B cell (primary cell): ENCODE results near the gene KIF26B. TPM values are rescaled to one million over a fixed set of nuclear protein-coding genes. Genes with fewer than 3 reads are reported as not detected.
"Not testable (repeated sequence)": the region's sequence is repeated elsewhere in the genome, so short reads cannot be mapped to it uniquely, and the experiment has no call there.

Experiments
- ATAC-seq: fragments of 200-7000 bp; cut with Tn5 transposase; one replicate; pipeline ENCODE4 v1.10.0; 2021; ENCODE audit warnings: low read depth, mild to moderate bottlenecking, moderate number of reproducible peaks, moderate library complexity
- CTCF ChIA-PET: fragments of 350-600 bp; sonication (Branson Sonifier 250); formaldehyde crosslinking; loops from one replicate; lab custom pipeline; 2021; ENCODE audit warnings: antibody characterized with exemption, inconsistent platforms; lab: Charles Lee
- POLR2A ChIA-PET: fragments of 350-600 bp; sonication (Branson Sonifier 250); formaldehyde crosslinking; loops from one replicate; lab custom pipeline; 2021; ENCODE audit warnings: antibody characterized with exemption; lab: Charles Lee
- DNase-seq: peaks from one replicate; pipeline ENCODE4 v3.0.0; 2013
- H2AFZ ChIP-seq: 2 replicates; pipeline ENCODE4 v1.6.1; 2012; ENCODE audit warnings: mild to moderate bottlenecking, low read depth, low read length; ENCODE audit not compliant: insufficient read depth, poor library complexity, severe bottlenecking
- H3K27ac ChIP-seq, 2 donors: 1 replicate in 1 of 2; 2 replicates in 1 of 2; pipeline ENCODE4 v1.5.1; 2012 to 2013; ENCODE audit warnings: low read length in 2 of 2, mild to moderate bottlenecking in 2 of 2, moderate library complexity in 1 of 2
- H3K27me3 ChIP-seq, 4 experiments: fragments of 200-600 bp in 1 of 4; sonication (generic) in 1 of 4; replicated peaks in 1 of 4; 1 replicate in 2 of 4; 2 replicates in 2 of 4; pipeline versions ENCODE4 v1.6.1 to v1.7.0; 2013 to 2016; ENCODE audit warnings: low read length in 3 of 4, mild to moderate bottlenecking in 2 of 4, mixed read lengths in 1 of 4, moderate library complexity in 1 of 4; ENCODE audit not compliant: insufficient read depth in 4 of 4, control insufficient read depth in 3 of 4; ENCODE audit errors: control extremely low read depth in 1 of 4
- H3K36me3 ChIP-seq, 2 experiments: replicated peaks in 1 of 2; 1 replicate in 1 of 2; 2 replicates in 1 of 2; pipeline versions ENCODE4 v1.6.1 to v1.7.1; 2013; ENCODE audit warnings: low read length in 1 of 2; ENCODE audit not compliant: insufficient read depth in 2 of 2, control insufficient read depth in 1 of 2; ENCODE audit errors: control extremely low read depth in 1 of 2, extremely low read depth in 1 of 2
- H3K4me1 ChIP-seq, 2 donors: fragments of 200-600 bp in 1 of 2; sonication (generic) in 1 of 2; 1 replicate in 1 of 2; 2 replicates in 1 of 2; pipeline versions ENCODE4 v1.5.1 to v1.6.1; 2013 to 2017; ENCODE audit warnings: low read length in 2 of 2; ENCODE audit not compliant: control insufficient read depth in 2 of 2, insufficient read depth in 2 of 2
- H3K4me2 ChIP-seq: replicated peaks from 2 replicates; pipeline ENCODE3; 2012; ENCODE audit warnings: mild to moderate bottlenecking, low read depth, low read length; ENCODE audit not compliant: poor library complexity, severe bottlenecking
- H3K4me3 ChIP-seq, 5 experiments: fragments of 200-600 bp in 1 of 5; sonication (generic) in 1 of 5; 1 replicate in 3 of 5; 2 replicates in 2 of 5; pipeline versions ENCODE4 v1.5.1 to v1.7.0; 2011 to 2016; ENCODE audit warnings: low read length in 4 of 5, mild to moderate bottlenecking in 4 of 5, low read depth in 2 of 5, control low read depth in 1 of 5, moderate library complexity in 1 of 5; ENCODE audit not compliant: insufficient read depth in 1 of 5; ENCODE audit errors: control extremely low read depth in 1 of 5, extremely low read depth in 1 of 5
- H3K79me2 ChIP-seq: fragments of 200-600 bp; sonication (generic); one replicate; pipeline ENCODE4 v1.6.0; 2016; ENCODE audit warnings: low read length; ENCODE audit not compliant: control insufficient read depth, insufficient read depth
- H3K9ac ChIP-seq: fragments of 200-600 bp; sonication (generic); 2 replicates; pipeline ENCODE4 v1.6.1; 2017; ENCODE audit warnings: mild to moderate bottlenecking, low read length, moderate library complexity
- H3K9me3 ChIP-seq, 3 donors: one replicate each; pipeline versions ENCODE4 v1.6.1 to v1.7.1; 2013; ENCODE audit warnings: low read length in 2 of 3; ENCODE audit not compliant: control insufficient read depth in 2 of 3, insufficient read depth in 1 of 3; ENCODE audit errors: control extremely low read depth in 1 of 3
- H4K20me1 ChIP-seq: 2 replicates; pipeline ENCODE4 v1.6.0; 2012; ENCODE audit warnings: mild to moderate bottlenecking, low read length; ENCODE audit not compliant: insufficient read depth, control insufficient read depth, poor library complexity, severe bottlenecking
- H3K27ac Mint-ChIP-seq: one replicate; pipeline ENCODE4 v1.8.0; 2021; ENCODE audit warnings: mixed read lengths
- H3K27me3 Mint-ChIP-seq: one replicate; pipeline ENCODE4 v1.8.0; 2021; ENCODE audit warnings: mixed read lengths
- H3K4me1 Mint-ChIP-seq: one replicate; pipeline ENCODE4 v1.8.0; 2021; ENCODE audit warnings: mixed read lengths
- H3K4me3 Mint-ChIP-seq: one replicate; pipeline ENCODE4 v1.8.0; 2021; ENCODE audit warnings: mixed read lengths
- H3K9me3 Mint-ChIP-seq: one replicate; pipeline ENCODE4 v1.8.0; 2022; ENCODE audit warnings: mixed read lengths; ENCODE audit not compliant: insufficient read depth
- CTCF ChIP-seq: fragments of 200-600 bp; IDR thresholded peaks from one replicate; pipeline ENCODE4 v1.8.0; 2022; ENCODE audit warnings: antibody characterized with exemption, mild to moderate bottlenecking
- EZH2 ChIP-seq: IDR thresholded peaks from 2 replicates; pipeline ENCODE4 v1.6.1; 2012; ENCODE audit warnings: borderline replicate concordance, low read depth, mild to moderate bottlenecking, moderate library complexity, low read length; ENCODE audit not compliant: insufficient read depth, poor library complexity, severe bottlenecking
- WGBS: methylation state at CpG from one replicate; pipeline ENCODE4 v1.1.5; 2013; ENCODE audit warnings: missing lambda C conversion rate; ENCODE audit not compliant: insufficient coverage; 5-methylcytosine and 5-hydroxymethylcytosine counted together
- intact Hi-C: fragments of 100-400 bp; cut with micrococcal nuclease; formaldehyde crosslinking; loops from one replicate; pipeline ENCODE4 v1.10.0; 2022
- polyA plus RNA-seq: library from polyadenylated mRNA; depleted of rRNA; stranded (reverse); fragments of >200 nt; gene quantifications from 2 replicates; pipeline ENCODE4 v1.2.3, GENCODE V29; 2012
- total RNA-seq, 2 donors: library from RNA; stranded (reverse); fragments of 120-200 nt in 1 of 2; gene quantifications; 1 replicate in 1 of 2; 2 replicates in 1 of 2; pipeline versions ENCODE4 v1.2.3 to v1.2.4, GENCODE V29; 2013 to 2022

KIF26B gene
- total and polyA plus RNA-seq, 2 donors (not counting 1 experiment from before 2014, with no cell fraction given): 0.62 TPM; not detected in 1

GRCh38 chr1:245336149-245336983 is 181.6 kb downstream of the KIF26B start:
- Mint-ChIP-seq H3K27me3 (peaks cover 3% of the 10 kb centered on the region), H3K27ac (no peak overlapping the region), H3K4me1 (no peaks in the 10 kb centered on the region), H3K4me3 (no peak overlapping the region), H3K9me3 (no peaks in the 10 kb centered on the region)
- TF ChIP-seq CTCF: no peak
- TF ChIP-seq EZH2: no peak
- 94% methylated on average over 21 of the region's 22 CpGs for WGBS
- intact Hi-C loops: no loop called here
- H3K4me3 ChIP-seq: no peak overlapping the region
- CTCF ChIA-PET: no interaction called here
- H3K27me3 ChIP-seq: no peaks in the 10 kb centered on the region
- no peak for DNase-seq
- H3K4me1 ChIP-seq: no peaks in the 10 kb centered on the region
- H3K79me2 ChIP-seq: no peaks in the 10 kb centered on the region
- H3K27ac ChIP-seq: no peak overlapping the region
- no peaks in the 10 kb centered on the region for H3K9me3 ChIP-seq
- no peak overlapping the region for H2AFZ ChIP-seq
- no peak overlapping the region for H3K4me2 ChIP-seq
- no peak overlapping the region for H3K9ac ChIP-seq
- POLR2A ChIA-PET: no interaction called here
- H3K36me3 ChIP-seq: no peaks in the 10 kb centered on the region
- ATAC-seq: no peak
- H4K20me1 ChIP-seq: no peaks in the 10 kb centered on the region

DNA sequence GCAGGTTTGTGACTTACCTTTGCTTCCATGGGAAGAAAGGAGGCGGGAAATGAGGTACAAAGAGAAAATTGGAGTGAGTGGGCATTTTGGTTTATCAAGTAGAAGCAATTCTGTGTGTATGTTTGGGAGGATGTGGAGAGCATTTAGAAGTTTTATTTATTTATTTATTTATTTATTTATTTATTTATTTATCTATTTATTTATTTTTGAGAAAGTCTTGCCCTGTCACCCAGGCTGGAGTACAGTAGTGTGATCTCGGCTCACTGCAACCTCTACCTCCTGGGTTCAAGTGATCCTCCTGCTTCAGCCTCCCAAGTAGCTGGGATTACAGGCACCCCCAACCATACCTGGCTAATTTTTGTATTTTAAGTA is 182.2 kb downstream of the KIF26B start:
- H3K4me2 ChIP-seq, H3K27me3 Mint-ChIP-seq, H3K9ac ChIP-seq, H4K20me1 ChIP-seq, H3K4me3 ChIP-seq, H3K79me2 ChIP-seq, H2AFZ ChIP-seq, H3K9me3 Mint-ChIP-seq, CTCF ChIA-PET, DNase-seq, H3K4me1 Mint-ChIP-seq, H3K27ac Mint-ChIP-seq, H3K4me3 Mint-ChIP-seq, H3K9me3 ChIP-seq, H3K4me1 ChIP-seq, H3K36me3 ChIP-seq, POLR2A ChIA-PET, ATAC-seq, H3K27me3 ChIP-seq, H3K27ac ChIP-seq, intact Hi-C loops: not testable (repeated sequence)
- WGBS: no CpG with 5 or more reads among the region's 2 CpGs
